Testis (tissue), 3 donors: Measurements from ENCODE around the gene KIF6. TPM values are rescaled to one million over a fixed set of nuclear protein-coding genes. Genes with fewer than 3 reads are reported as not detected.

Experiments used
- DNase-seq: peaks from one replicate; pipeline ENCODE4 v3.0.0-alpha.2; 2019
- H3K27ac ChIP-seq, 2 donors: fragments of 200-600 bp; sonication (generic); one replicate each; pipeline ENCODE4 v1.5.1; 2019
- H3K27me3 ChIP-seq: fragments of 200-600 bp; sonication (generic); one replicate; pipeline ENCODE4 v1.5.1; 2019
- H3K36me3 ChIP-seq: fragments of 200-600 bp; sonication (generic); one replicate; pipeline ENCODE4 v1.5.1; 2017; ENCODE audit warnings: low read depth; ENCODE audit errors: missing control alignments
- H3K4me1 ChIP-seq: fragments of 200-600 bp; sonication (generic); one replicate; pipeline ENCODE4 v1.5.1; 2019
- H3K4me3 ChIP-seq, 2 donors: fragments of 200-600 bp; sonication (generic); one replicate each; pipeline ENCODE4 v1.5.1; 2017 to 2019
- H3K9me3 ChIP-seq: fragments of 200-600 bp; sonication (generic); one replicate; pipeline ENCODE4 v1.5.1; 2017
- POLR2A ChIP-seq: fragments of 450-650 bp; IDR thresholded peaks from one replicate; pipeline ENCODE4 v1.6.1; 2017; ENCODE audit warnings: antibody characterized with exemption, mild to moderate bottlenecking, moderate library complexity
- WGBS, 2 donors: methylation state at CpG; one replicate each; pipeline ENCODE4 v1.1.5; 2018; 5-methylcytosine and 5-hydroxymethylcytosine counted together
- intact Hi-C: fragments of 100-400 bp; cut with DNase I; formaldehyde crosslinking; loops from one replicate; pipeline ENCODE4 v1.15.1; 2023; ENCODE audit warnings: low total_unique reads
- polyA plus RNA-seq: library from polyadenylated mRNA; stranded (reverse); fragments of 350-450 nt; fragmentation: Illumina TruSeq; extraction: RNeasy Lipid Tissue Mini Kit (QIAGEN cat#74804); gene quantifications from one replicate; pipeline ENCODE4 v1.2.3, GENCODE V29; 2014; ENCODE audit warnings: low read depth, low replicate concordance; ENCODE audit not compliant: insufficient read depth
- total RNA-seq, 2 donors: library from RNA; depleted of rRNA; stranded (reverse); fragments of >200 nt; gene quantifications; one replicate each; pipeline ENCODE4 v1.2.3, GENCODE V29; 2016
- TF ChIP-seq, protein P1 (sequence below), 3 experiments: fragments of 450-650 bp in 2 of 3; fragments of 200-600 bp in 1 of 3; sonication (generic) in 1 of 3; IDR thresholded peaks; one replicate each; pipeline ENCODE4 v1.5.1; 2016 to 2019; ENCODE audit warnings: antibody characterized with exemption in 3 of 3, mild to moderate bottlenecking in 2 of 3, moderate library complexity in 1 of 3

The KIF6 gene
- total and polyA plus RNA-seq, 3 donors from 2014 or later: 4.2 to 12.0 (median 6.3) TPM

DNA sequence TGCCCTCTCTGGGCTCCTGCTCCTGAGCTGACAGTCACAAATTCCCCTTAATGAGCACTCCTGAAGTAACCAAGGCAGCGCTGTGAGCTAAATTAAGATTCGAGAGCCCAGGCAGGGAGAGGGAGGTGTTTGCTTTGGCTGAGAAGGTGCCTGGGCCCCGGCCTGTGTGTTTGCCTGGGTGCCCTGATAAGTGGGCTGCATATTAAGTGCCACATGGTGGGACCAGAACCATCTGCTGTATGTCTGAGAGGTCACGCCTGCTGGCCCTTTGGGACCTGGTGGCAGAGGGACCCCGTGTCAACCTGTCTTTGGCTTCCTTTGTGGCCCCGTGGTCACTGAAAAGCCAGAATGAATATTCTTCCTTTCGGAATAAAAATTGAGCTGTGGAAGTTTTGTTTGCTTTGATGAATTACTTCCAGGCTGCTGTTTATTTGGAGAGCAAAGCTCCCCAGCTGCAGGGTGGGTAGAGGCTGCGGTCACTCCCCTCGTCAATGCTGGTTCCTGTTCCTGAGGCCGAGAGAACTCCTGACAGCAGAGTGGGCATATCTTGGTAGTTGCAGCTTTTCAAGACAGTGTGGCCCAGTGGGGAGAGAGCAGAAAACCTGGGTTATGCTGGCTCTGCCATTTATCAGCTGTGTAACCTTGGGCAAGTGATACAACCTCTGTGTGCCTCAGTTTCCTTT lies 385.2 kb downstream of the KIF6 start:
- WGBS, 2 donors: 68 to 82% methylated on average over 5 to 10 of the region's 10 CpGs

DNA sequence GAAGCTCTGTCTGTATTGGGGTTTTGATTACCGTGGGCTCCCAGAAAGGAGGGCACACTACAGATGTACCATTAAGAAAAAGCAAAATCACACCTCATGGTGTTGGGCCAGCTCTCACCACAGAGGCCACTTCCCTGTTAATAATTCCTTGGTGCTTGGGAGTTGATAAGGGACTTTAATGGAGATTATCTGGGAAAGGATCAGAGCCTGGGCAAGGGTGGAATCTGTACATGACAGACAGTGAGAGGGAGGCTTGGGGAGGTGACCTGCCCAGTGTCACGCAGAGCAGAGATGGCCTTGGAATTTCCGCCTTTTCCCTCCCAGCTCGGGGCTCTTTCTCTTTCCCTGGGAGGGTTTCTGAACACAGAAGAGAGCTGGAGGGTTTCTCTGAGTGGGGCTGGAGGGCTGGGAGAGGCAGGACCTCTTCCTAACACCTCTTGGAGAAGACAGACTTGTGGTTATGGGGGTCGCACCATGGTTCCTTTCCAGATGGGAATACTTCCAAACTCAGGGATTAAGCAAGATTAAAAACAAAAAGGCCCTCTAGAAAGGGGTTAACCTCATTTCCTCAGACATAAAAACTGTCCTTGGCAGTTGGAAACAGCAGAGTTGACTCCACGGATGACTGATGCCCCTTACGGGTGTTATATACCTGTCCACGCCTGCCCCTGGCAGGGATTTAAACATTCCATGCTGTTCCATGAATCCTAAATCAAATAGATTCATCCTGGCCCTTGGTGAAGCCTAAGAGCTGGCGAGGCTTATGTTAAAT lies 385.9 kb downstream of the KIF6 start:
- WGBS, 2 donors: 56 to 73% methylated on average over 9 of the region's 9 CpGs
- H3K36me3 ChIP-seq: no peaks in the 10 kb centered on the region
- TF ChIP-seq, protein P1, sequence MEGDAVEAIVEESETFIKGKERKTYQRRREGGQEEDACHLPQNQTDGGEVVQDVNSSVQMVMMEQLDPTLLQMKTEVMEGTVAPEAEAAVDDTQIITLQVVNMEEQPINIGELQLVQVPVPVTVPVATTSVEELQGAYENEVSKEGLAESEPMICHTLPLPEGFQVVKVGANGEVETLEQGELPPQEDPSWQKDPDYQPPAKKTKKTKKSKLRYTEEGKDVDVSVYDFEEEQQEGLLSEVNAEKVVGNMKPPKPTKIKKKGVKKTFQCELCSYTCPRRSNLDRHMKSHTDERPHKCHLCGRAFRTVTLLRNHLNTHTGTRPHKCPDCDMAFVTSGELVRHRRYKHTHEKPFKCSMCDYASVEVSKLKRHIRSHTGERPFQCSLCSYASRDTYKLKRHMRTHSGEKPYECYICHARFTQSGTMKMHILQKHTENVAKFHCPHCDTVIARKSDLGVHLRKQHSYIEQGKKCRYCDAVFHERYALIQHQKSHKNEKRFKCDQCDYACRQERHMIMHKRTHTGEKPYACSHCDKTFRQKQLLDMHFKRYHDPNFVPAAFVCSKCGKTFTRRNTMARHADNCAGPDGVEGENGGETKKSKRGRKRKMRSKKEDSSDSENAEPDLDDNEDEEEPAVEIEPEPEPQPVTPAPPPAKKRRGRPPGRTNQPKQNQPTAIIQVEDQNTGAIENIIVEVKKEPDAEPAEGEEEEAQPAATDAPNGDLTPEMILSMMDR (IDR thresholded peaks at IDR 0.05): no peak
- TF ChIP-seq POLR2A: no peak
- H3K9me3 ChIP-seq: no peaks in the 10 kb centered on the region
- DNase-seq: no peak
- H3K4me3 ChIP-seq: no peak overlapping the region
- peaks cover 11% of the 10 kb centered on the region for H3K4me1 ChIP-seq
- intact Hi-C loops: no loop called here
- no peak overlapping the region for H3K27ac ChIP-seq
- H3K27me3 ChIP-seq: no peaks in the 10 kb centered on the region

More for the DNA sequence above, 385.2 kb downstream of the KIF6 start:
- intact Hi-C loops: no loop called here
- Histone ChIP-seq H3K27ac (no peak overlapping the region), H3K9me3 (no peaks in the 10 kb centered on the region), H3K4me1 (peaks cover 11% of the 10 kb centered on the region), H3K4me3 (no peak overlapping the region), H3K27me3 (no peaks in the 10 kb centered on the region), H3K36me3 (no peaks in the 10 kb centered on the region)
- no peak for DNase-seq
- TF ChIP-seq POLR2A: no peak
- TF ChIP-seq, protein P1 (IDR thresholded peaks at IDR 0.05): no peak

DNA sequence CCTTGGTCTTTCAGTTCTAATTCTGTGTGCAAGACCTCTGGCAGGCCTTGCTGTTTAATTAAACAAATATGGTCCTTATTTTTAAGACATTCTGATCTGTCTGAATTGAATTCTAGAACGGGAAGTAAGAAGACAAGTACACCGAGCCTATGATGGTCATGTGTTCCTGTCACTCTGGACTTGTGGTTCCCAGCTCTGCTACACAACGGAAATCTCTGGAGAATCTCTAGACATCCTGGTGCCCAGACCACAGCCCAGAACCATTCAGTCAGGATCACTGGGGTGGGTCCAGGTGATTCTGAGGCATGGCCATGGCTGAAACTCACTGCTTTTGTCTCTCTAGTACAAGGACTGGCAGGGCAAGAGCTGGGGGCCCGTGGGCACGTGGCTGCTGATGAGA lies 386.8 kb downstream of the KIF6 start:
- TF ChIP-seq POLR2A: no peak
- TF ChIP-seq, protein P1 (IDR thresholded peaks at IDR 0.05): no peak
- Histone ChIP-seq H3K4me3 (no peak overlapping the region), H3K36me3 (no peaks in the 10 kb centered on the region), H3K27me3 (no peaks in the 10 kb centered on the region), H3K9me3 (no peaks in the 10 kb centered on the region), H3K4me1 (peaks cover 11% of the 10 kb centered on the region), H3K27ac (no peak overlapping the region)
- no peak for DNase-seq
- intact Hi-C loops: no loop called here
- 80 to 84% methylated on average over 4 to 5 of the region's 5 CpGs for WGBS, 2 donors

DNA sequence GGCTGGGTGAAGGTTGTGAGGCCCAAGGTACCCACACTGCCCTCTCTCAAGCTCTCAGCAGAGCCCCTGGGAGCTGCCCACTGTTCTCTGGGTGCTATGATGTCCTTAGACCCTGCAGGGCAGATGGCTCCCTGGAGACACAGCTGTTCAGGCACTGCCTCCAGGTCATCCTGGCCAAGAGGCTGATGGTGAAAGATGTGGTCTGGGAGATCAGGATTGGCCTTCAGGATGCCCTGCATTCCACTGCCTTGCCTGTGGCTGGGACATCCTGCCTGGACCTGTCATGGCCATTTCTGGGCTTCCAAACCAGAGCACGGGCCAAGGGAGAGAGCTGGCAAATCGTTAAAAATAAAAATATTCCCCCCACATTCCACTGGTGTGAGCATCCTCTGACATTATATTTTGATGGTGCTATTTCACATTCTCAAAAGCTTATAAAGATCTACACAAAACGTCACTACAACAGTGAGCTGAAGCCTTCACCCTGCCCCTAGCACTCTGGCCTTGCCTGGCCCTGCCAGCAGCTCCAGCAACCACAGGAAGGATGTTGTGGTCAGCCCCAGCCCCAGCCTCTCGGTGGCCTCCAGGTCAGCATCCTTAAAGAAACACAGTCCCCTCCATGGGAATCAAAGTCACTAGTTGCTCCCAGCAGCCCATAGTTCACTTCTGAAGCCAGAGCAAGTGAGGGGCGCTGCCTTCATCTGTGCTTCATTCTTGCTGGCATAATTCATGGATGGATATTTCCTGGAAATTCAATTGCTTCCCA lies 389.2 kb downstream of the KIF6 start:
- H3K4me1 ChIP-seq: peaks cover 11% of the 10 kb centered on the region
- H3K4me3 ChIP-seq: no peak overlapping the region
- H3K27me3 ChIP-seq: no peaks in the 10 kb centered on the region
- H3K27ac ChIP-seq: no peak overlapping the region
- TF ChIP-seq POLR2A: no peak
- intact Hi-C loops: no loop called here
- H3K9me3 ChIP-seq: no peaks in the 10 kb centered on the region
- WGBS, 2 donors: 63 to 67% methylated on average over 5 of the region's 5 CpGs
- H3K36me3 ChIP-seq: no peaks in the 10 kb centered on the region
- no peak for DNase-seq
